ENCODE data around the gene PRSS38.

Gene PRSS38

DNA sequence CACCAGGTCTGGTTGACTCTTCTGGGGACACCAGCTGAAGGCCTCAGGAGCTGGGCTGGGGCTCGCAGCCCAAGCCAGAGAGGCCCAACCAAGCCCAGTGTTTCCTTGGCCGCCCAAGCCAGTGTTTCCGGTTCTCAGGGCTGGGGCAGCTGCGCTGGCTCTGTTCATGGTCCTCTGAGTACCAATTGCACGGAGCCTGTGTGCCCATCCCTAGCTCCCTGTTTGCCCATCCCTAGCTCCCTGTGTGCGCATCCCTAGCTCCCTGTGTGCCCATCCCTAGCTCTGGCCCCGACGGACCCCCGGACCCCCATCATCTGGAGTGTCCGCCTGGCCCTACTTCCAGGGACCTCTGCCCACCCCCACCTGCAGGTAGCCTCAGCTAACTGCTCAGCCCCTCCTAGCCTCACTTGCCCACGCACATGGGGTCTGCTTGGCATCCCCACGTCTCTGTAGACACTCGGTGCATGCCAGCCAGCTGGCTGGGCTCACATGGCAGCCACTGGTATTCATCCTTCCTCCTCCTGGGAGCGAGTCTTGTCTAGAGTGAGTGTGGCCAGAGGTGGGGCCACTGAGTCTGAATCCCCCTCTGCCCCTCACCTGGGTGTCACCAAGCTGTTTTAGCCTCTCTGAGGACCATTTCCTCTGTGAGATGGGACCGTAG is 68.3 kb downstream of the PRSS38 start:
- Histone ChIP-seq H3K36me3 (ENCODE audit: insufficient read depth, low read length) (no peaks in the 10 kb centered on the region), H3K27ac (ENCODE audit: low read depth, low read length) (no peak overlapping the region), H3K27me3 (ENCODE audit: control insufficient read depth in 1 of 2, insufficient read depth in 2 of 2, low read length in 2 of 2) (no peaks in the 10 kb centered on the region), H3K4me3 (ENCODE audit: low read depth in 1 of 2, low read length in 2 of 2) (no peak overlapping the region), H3K4me1 (ENCODE audit: insufficient read depth, low read length) (peaks cover 18% of the 10 kb centered on the region), H3K9ac (ENCODE audit: low read length) (no peak overlapping the region), H3K9me3 (ENCODE audit: low read length) (no peaks in the 10 kb centered on the region)

DNA sequence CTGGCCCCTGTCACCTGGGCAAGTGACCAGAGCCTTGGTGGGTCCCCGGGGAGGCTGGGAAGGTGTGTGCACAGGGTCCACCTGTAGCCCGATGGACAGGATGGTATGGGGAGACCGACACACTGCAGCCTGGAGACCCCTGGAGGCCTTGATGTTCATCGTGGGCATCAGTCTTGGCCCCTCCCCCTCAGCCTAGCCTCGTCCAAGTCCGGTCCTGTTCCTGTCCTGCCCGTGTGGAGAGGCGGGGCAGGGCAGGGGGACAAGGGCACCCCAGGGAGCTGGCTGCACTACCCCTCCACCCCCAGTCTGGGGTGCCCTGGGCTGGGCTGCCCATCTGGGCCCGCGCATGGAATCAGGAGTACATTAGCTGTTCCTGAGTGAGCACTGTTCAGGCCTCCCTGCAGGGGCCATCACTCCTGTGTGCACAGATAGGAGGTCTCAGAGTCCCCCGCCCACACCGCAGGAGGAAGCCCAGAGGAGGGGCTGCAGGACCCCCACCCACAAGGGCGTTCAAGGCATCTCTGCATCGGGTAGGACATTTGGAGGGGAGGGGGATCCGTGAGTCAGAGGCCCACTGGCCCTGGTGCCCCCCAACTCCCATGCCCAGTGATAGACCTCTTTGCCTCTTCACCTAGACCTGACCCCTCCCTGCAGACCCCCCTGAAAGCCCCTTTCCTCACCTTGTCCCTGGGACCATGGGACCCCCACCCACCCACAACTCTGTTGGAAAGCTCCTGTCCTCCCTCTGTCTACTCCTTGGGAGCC is 69.1 kb downstream of the PRSS38 start:
- H3K27me3 ChIP-seq (ENCODE audit: control insufficient read depth in 1 of 2, insufficient read depth in 2 of 2, low read length in 2 of 2), result no peaks in the 10 kb centered on the region
- H3K36me3 ChIP-seq (ENCODE audit: insufficient read depth, low read length), result no peaks in the 10 kb centered on the region
- H3K9me3 ChIP-seq (ENCODE audit: low read length), result no peaks in the 10 kb centered on the region
- H3K27ac ChIP-seq (ENCODE audit: low read depth, low read length), result no peak overlapping the region
- no peak overlapping the region for H3K9ac ChIP-seq (ENCODE audit: low read length)
- H3K4me3 ChIP-seq (ENCODE audit: low read depth in 1 of 2, low read length in 2 of 2), result no peak overlapping the region
- peaks cover 18% of the 10 kb centered on the region for H3K4me1 ChIP-seq (ENCODE audit: insufficient read depth, low read length)

DNA sequence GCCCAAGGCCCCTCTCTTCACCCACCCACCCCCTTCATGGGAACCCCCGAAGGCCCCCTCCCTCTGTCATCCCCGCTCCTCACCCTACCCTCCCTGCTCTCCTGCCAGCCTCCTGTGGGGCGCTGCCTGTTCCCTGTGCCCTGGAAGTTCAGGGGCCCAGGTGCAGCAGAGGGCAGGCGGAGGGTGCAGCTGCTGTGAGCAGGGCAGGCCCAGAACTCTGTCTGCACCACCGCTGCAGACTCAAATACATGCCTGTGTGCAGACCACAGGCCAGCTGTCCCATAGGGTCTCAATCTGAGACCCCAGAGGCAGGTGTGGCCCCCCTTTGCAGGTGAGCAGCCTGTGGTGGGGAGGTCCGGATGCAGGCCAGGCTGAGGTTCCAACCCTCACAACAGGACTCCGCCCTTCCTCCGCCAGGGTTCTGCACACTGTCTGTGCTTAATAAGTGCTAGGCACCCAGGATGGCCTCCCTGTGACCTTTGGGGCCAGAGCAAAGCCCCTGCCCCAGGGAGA is 69.7 kb downstream of the PRSS38 start:
- H3K9me3 ChIP-seq (ENCODE audit: low read length), result no peaks in the 10 kb centered on the region
- peak overlapping the region; percentile 95 for H3K27ac ChIP-seq (ENCODE audit: low read depth, low read length)
- no peaks in the 10 kb centered on the region for H3K27me3 ChIP-seq (ENCODE audit: control insufficient read depth in 1 of 2, insufficient read depth in 2 of 2, low read length in 2 of 2)
- no peak overlapping the region for H3K9ac ChIP-seq (ENCODE audit: low read length)
- H3K4me3 ChIP-seq (ENCODE audit: low read depth in 1 of 2, low read length in 2 of 2), result peak overlapping the region; percentile 2 to 68
- H3K36me3 ChIP-seq (ENCODE audit: insufficient read depth, low read length), result no peaks in the 10 kb centered on the region
- peaks cover 18% of the 10 kb centered on the region for H3K4me1 ChIP-seq (ENCODE audit: insufficient read depth, low read length)

DNA sequence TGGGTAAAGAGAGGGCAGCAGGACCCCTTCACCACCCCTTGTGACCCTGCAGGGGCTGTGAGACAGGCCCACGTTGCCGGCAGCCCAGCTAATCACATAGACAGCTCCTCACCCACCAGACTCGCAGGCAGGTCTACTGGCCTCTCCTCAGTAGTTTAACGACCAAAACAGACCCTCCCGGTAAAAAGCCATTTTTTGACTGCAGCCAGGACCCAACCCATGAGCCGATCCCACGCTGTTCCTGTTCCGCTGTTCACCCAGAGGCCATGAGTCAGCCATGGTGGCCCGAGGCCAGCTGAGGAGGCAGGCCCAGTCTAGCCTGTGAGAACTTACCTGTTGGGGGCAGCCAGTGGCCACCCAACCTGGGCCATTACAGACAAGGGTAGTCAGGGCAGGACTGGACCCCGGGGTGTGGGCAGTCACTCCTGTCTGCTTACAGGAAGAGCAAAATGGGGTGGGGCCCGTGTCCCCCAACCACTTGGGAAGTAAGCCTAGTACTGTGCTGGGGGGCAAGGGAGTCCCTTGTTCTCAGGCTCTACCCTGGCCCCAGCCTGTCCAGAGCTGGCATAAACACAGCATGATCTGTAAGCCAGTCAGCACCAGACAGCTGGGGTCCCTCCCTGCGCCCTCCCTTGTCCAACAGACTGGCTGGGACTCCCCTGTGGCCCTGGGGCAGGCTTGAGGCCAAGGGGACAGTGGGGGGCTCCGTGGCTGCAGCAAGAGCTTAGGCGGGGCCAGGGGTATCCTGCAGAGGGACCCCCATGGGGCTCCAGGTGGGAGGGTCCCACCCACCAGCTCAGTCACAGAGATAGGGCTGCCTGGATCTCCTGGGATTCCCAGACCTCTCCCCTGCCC is 70.4 kb downstream of the PRSS38 start:
- peak overlapping the region; percentile 95 for H3K27ac ChIP-seq (ENCODE audit: low read depth, low read length)
- no peak overlapping the region for H3K9ac ChIP-seq (ENCODE audit: low read length)
- peak overlapping the region; percentile 2 to 68 for H3K4me3 ChIP-seq (ENCODE audit: low read depth in 1 of 2, low read length in 2 of 2)
- H3K4me1 ChIP-seq (ENCODE audit: insufficient read depth, low read length), result peaks cover 18% of the 10 kb centered on the region
- H3K27me3 ChIP-seq (ENCODE audit: control insufficient read depth in 1 of 2, insufficient read depth in 2 of 2, low read length in 2 of 2), result no peaks in the 10 kb centered on the region
- H3K9me3 ChIP-seq (ENCODE audit: low read length), result no peaks in the 10 kb centered on the region
- H3K36me3 ChIP-seq (ENCODE audit: insufficient read depth, low read length), result no peaks in the 10 kb centered on the region

- Histone ChIP-seq H3K27ac (ENCODE audit: low read depth, low read length) (peak overlapping the region; percentile 95), H3K4me3 (ENCODE audit: low read depth in 1 of 2, low read length in 2 of 2) (peak overlapping the region; percentile 2 to 68), H3K9me3 (ENCODE audit: low read length) (no peaks in the 10 kb centered on the region), H3K4me1 (ENCODE audit: insufficient read depth, low read length) (peaks cover 18% of the 10 kb centered on the region), H3K27me3 (ENCODE audit: control insufficient read depth in 1 of 2, insufficient read depth in 2 of 2, low read length in 2 of 2) (no peaks in the 10 kb centered on the region), H3K36me3 (ENCODE audit: insufficient read depth, low read length) (no peaks in the 10 kb centered on the region), H3K9ac (ENCODE audit: low read length) (no peak overlapping the region)
These were observed 71.1 kb downstream of the PRSS38 start for GRCh38 chr1:227886503-227886961.

DNA sequence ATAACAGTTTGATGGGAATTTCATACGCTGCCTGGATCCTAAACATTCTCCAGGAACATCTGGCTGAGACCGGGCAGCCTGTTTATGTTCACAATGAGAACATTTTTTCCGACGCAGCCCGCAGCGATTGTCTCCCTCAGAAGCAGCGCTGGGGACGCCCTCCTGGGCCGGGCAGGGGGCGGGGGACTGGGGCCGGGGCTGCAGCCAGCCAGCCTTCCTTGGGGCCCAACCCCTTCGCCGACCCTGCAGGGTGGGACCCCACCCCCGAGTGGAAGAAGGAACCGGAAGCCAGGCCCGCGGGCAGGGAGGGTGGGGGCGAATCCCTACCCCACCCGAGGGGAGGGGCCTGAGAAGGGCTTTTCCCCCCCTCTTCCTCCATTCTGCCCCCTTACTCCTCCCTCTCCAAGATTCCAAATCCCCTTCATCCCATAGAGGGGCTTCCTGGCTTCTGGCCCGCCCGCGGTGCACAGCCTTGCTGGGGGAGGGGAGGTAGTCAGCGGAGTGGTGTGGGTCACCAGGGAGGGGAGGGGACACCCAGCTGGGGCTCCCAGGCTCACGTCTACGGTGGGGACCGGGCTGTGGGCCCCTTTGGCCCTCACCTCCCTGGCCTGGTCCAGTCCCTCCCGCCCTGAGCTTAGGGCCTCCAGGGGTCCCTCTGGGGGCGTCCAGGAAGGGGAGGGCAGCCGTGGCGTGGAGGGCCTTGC is 71.7 kb downstream of the PRSS38 start:
- H3K9ac ChIP-seq (ENCODE audit: low read length), result peak overlapping the region; percentile 76
- no peaks in the 10 kb centered on the region for H3K36me3 ChIP-seq (ENCODE audit: insufficient read depth, low read length)
- H3K27ac ChIP-seq (ENCODE audit: low read depth, low read length), result peak overlapping the region; percentile 95
- H3K27me3 ChIP-seq (ENCODE audit: control insufficient read depth in 1 of 2, insufficient read depth in 2 of 2, low read length in 2 of 2), result no peaks in the 10 kb centered on the region
- H3K4me3 ChIP-seq (ENCODE audit: low read depth in 1 of 2, low read length in 2 of 2), result peak overlapping the region; percentile 56 to 68
- no peaks in the 10 kb centered on the region for H3K9me3 ChIP-seq (ENCODE audit: low read length)
- H3K4me1 ChIP-seq (ENCODE audit: insufficient read depth, low read length), result peaks cover 18% of the 10 kb centered on the region

DNA sequence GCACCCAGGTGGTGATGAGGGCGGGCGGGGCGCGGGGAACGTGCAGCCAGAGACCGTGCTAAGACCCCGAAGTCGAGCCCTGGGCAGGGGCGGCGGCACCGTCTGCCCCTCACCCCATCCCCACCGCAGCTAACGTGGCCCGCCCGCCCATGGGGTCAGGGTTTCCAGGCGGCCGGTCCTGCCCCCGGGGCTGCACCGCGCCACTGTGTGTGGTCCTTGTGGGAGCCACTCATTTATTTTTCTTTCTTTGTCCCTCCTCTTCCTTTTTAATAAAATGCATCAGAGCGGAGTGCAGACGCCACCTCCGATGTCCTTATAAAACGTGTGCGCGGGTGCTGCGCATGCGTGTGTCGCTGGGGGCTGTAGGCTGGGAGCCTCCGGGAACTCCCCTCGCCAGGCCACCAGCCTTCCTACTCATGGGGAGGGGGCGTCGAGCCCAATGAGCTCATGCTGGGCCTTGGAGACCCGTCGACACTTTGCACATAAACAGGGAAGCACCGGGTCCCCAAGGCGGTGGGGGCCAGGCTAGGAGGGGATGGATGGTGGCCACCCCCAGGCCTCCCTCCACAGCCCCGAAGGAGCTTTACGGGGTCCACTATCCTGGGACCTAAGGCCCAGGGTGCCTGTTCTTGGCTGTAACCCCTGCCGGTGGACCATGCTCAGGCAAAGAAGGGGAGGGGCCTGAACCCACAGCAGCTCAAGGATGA is 72.4 kb downstream of the PRSS38 start:
- H3K27ac ChIP-seq (ENCODE audit: low read depth, low read length), result peak overlapping the region; percentile 95
- H3K9me3 ChIP-seq (ENCODE audit: low read length), result no peaks in the 10 kb centered on the region
- H3K27me3 ChIP-seq (ENCODE audit: control insufficient read depth in 1 of 2, insufficient read depth in 2 of 2, low read length in 2 of 2), result no peaks in the 10 kb centered on the region
- H3K4me3 ChIP-seq (ENCODE audit: low read depth in 1 of 2, low read length in 2 of 2), result peak overlapping the region; percentile 56 to 68
- H3K36me3 ChIP-seq (ENCODE audit: insufficient read depth, low read length), result no peaks in the 10 kb centered on the region
- H3K9ac ChIP-seq (ENCODE audit: low read length), result peak overlapping the region; percentile 76
- H3K4me1 ChIP-seq (ENCODE audit: insufficient read depth, low read length), result peaks cover 18% of the 10 kb centered on the region

- Histone ChIP-seq H3K9me3 (ENCODE audit: low read length) (no peaks in the 10 kb centered on the region), H3K27ac (ENCODE audit: low read depth, low read length) (peak overlapping the region; percentile 95), H3K4me3 (ENCODE audit: low read depth in 1 of 2, low read length in 2 of 2) (no peak overlapping the region), H3K9ac (ENCODE audit: low read length) (no peak overlapping the region), H3K36me3 (ENCODE audit: insufficient read depth, low read length) (no peaks in the 10 kb centered on the region), H3K27me3 (ENCODE audit: control insufficient read depth in 1 of 2, insufficient read depth in 2 of 2, low read length in 2 of 2) (no peaks in the 10 kb centered on the region), H3K4me1 (ENCODE audit: insufficient read depth, low read length) (peaks cover 18% of the 10 kb centered on the region)
These were observed 73.0 kb downstream of the PRSS38 start for GRCh38 chr1:227888404-227889046.

DNA sequence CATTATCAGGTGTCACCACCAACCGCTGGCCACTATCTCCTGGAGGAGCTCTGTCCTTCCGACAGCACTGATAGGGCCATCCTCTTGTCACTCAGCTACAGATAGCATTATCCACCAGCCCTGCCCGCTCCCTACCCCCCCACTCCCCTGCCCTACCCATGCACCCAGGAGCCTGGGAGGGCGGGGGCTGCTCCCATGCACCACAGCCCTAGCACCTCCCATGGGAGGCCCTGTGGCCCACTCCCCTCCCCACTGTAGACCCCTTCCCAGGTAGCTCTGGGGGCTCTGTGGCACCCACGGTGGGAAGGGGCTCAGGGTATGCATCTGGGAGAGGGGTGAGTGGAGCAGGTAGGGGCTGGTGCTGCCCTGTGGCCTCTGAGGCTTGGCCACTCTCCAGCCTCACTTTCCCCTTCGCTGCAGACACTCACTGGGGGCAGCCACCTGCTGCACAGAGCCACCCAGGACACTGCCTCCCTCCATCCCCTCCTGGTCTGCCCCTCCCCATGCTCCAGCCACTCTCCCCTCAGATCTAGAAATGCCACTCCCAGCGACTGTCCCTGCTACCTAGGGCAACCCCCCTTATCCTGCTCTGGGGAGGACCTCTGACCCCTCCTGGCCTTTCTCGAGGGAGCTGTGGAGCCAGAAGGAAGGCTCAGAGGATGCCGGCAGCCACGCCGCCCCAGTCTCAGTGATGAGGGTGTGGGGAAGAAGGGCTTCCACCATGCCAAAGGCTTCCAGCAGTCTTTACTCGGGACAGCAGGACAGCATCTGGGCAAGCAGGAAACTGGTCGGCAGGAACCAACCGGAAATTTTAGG is 73.8 kb downstream of the PRSS38 start:
- no peaks in the 10 kb centered on the region for H3K27me3 ChIP-seq (ENCODE audit: control insufficient read depth in 1 of 2, insufficient read depth in 2 of 2, low read length in 2 of 2)
- H3K9ac ChIP-seq (ENCODE audit: low read length), result no peak overlapping the region
- H3K9me3 ChIP-seq (ENCODE audit: low read length), result no peaks in the 10 kb centered on the region
- H3K4me3 ChIP-seq (ENCODE audit: low read depth in 1 of 2, low read length in 2 of 2), result no peak overlapping the region
- peaks cover 18% of the 10 kb centered on the region for H3K4me1 ChIP-seq (ENCODE audit: insufficient read depth, low read length)
- H3K36me3 ChIP-seq (ENCODE audit: insufficient read depth, low read length), result no peaks in the 10 kb centered on the region
- H3K27ac ChIP-seq (ENCODE audit: low read depth, low read length), result peak overlapping the region; percentile 95

Measured in muscle layer of colon (tissue), 2 donors.